HepG2 (cell line): ENCODE results near the gene CYP4F12. TPM values are rescaled to one million over a fixed set of nuclear protein-coding genes. Genes with fewer than 3 reads are reported as not detected.

Experiments used
- ATAC-seq: fragments of 200-7000 bp; cut with Tn5 transposase; 3 replicates; pipeline ENCODE4 v1.9.1; 2020; ENCODE audit warnings: mild to moderate bottlenecking, moderate library complexity
- BruUV-seq: library from RNA; stranded (reverse); fragments of 400-500 nt; replicated peaks from 2 replicates; lab custom pipeline; 2021; lab: Mats Ljungman, UMichigan
- CTCF ChIA-PET: fragments of 300-600 bp; formaldehyde crosslinking; extraction: SDS; loops from one replicate; lab custom pipeline; 2021; ENCODE audit warnings: low total read pairs, inconsistent platforms, low intra/inter-chr PET ratio; lab: Yijun Ruan, JAX
- POLR2A ChIA-PET: fragments of 350-600 bp; sonication (Branson Sonifier 250); formaldehyde crosslinking; loops from one replicate; lab custom pipeline; 2020; ENCODE audit warnings: antibody characterized with exemption, inconsistent platforms; lab: Yijun Ruan, JAX
- DNase-seq: peaks from one replicate; pipeline ENCODE4 v3.0.0-alpha.2; 2015; ENCODE audit warnings: low spot score
- FAIRE-seq: peaks from 3 replicates; lab custom pipeline; 2011; peaks lifted over from hg19 to GRCh38; lab: Jason Lieb, UNC
- H2AFZ ChIP-seq: one replicate; pipeline ENCODE4 v1.6.1; 2011; ENCODE audit warnings: low read length, inconsistent platforms
- H3K27ac ChIP-seq: fragments of 300-600 bp; 3 replicates; pipeline ENCODE4 v1.8.0; 2011; ENCODE audit warnings: mixed run types, mild to moderate bottlenecking, mixed read lengths, low read length, inconsistent platforms; ENCODE audit not compliant: insufficient read depth; ENCODE audit errors: extremely low read length
- H3K27me3 ChIP-seq, 2 experiments: fragments of 200-600 bp in 1 of 2; 2 replicates in 1 of 2; 3 replicates in 1 of 2; pipeline versions ENCODE4 v1.6.0 to v1.8.0; 2011; ENCODE audit warnings: low read length in 2 of 2, mild to moderate bottlenecking in 2 of 2, moderate library complexity in 2 of 2, inconsistent platforms in 1 of 2; ENCODE audit not compliant: insufficient read depth in 2 of 2, control insufficient read depth in 1 of 2
- H3K36me3 ChIP-seq, 2 experiments: fragments of 200-600 bp in 1 of 2; replicated peaks in 1 of 2; 2 replicates in 1 of 2; 3 replicates in 1 of 2; pipeline versions ENCODE4 v1.5.1 to v1.8.0; 2011; ENCODE audit warnings: low read length in 2 of 2, inconsistent platforms in 1 of 2; ENCODE audit not compliant: insufficient read depth in 2 of 2, control insufficient read depth in 1 of 2
- H3K4me1 ChIP-seq: 2 replicates; pipeline ENCODE4 v1.5.1; 2012; ENCODE audit warnings: low read length, inconsistent platforms; ENCODE audit not compliant: insufficient read depth
- H3K4me2 ChIP-seq: 2 replicates; pipeline ENCODE4 v1.6.0; 2011; ENCODE audit warnings: low read depth, low read length, inconsistent platforms
- H3K4me3 ChIP-seq, 3 experiments: fragments of 200-600 bp in 1 of 3; sonication (generic), shearing (Covaris generic) in 1 of 3; replicated peaks in 1 of 3; 2 replicates each; pipeline ENCODE4 v1.5.1; 2011 to 2016; ENCODE audit warnings: low read length in 3 of 3, inconsistent platforms in 2 of 3, low read depth in 2 of 3, mild to moderate bottlenecking in 2 of 3, control low read depth in 1 of 3, mixed read lengths in 1 of 3; ENCODE audit not compliant: insufficient read depth in 1 of 3
- H3K79me2 ChIP-seq: one replicate; pipeline ENCODE4 v1.6.1; 2011; ENCODE audit warnings: low read length, inconsistent platforms; ENCODE audit not compliant: insufficient read depth
- H3K9ac ChIP-seq: 2 replicates; pipeline ENCODE4 v1.6.0; 2011; ENCODE audit warnings: mild to moderate bottlenecking, low read depth, low read length, inconsistent platforms; ENCODE audit not compliant: insufficient read depth
- H3K9me3 ChIP-seq: 2 replicates; pipeline ENCODE4 v1.5.1; 2012; ENCODE audit warnings: mild to moderate bottlenecking, low read length
- H4K20me1 ChIP-seq: 2 replicates; pipeline ENCODE4 v1.6.0; 2011; ENCODE audit warnings: inconsistent platforms, mild to moderate bottlenecking, low read length, moderate library complexity; ENCODE audit not compliant: insufficient read depth
- ADNP ChIP-seq: sonication (generic); formaldehyde crosslinking; IDR thresholded peaks from 2 replicates; pipeline ENCODE4 v1.4.0; 2020; ENCODE audit warnings: missing genetic modification reagents
- CSRNP2 ChIP-seq: sonication (generic); formaldehyde crosslinking; conservative IDR thresholded peaks from 2 replicates; pipeline ENCODE4 v1.8.0; 2022; ENCODE audit warnings: low read depth, missing genetic modification reagents
- SALL2 ChIP-seq: sonication (generic); formaldehyde crosslinking; IDR thresholded peaks from 2 replicates; pipeline ENCODE4 v1.8.1; 2023; ENCODE audit warnings: mild to moderate bottlenecking, missing genetic modification reagents, inconsistent platforms
- ZKSCAN1 ChIP-seq: fragments of 150-350 bp; IDR thresholded peaks from 2 replicates; pipeline ENCODE4 v1.6.1; 2014; ENCODE audit warnings: low read length
- ZMYM3 ChIP-seq: sonication (generic); formaldehyde crosslinking; IDR thresholded peaks from 2 replicates; pipeline ENCODE4 v1.5.1; 2020; ENCODE audit warnings: mild to moderate bottlenecking, missing genetic modification reagents
- ZNF263 ChIP-seq: sonication (generic); formaldehyde crosslinking; IDR thresholded peaks from 2 replicates; pipeline ENCODE4 v1.4.0; 2020; ENCODE audit warnings: missing genetic modification reagents
- ZNF629 ChIP-seq: sonication (generic); formaldehyde crosslinking; conservative IDR thresholded peaks from 2 replicates; pipeline ENCODE4 v1.5.0; 2020; ENCODE audit warnings: missing genetic modification reagents
- WGBS: methylation state at CpG from one replicate; pipeline ENCODE4 v1.1.6; 2017; ENCODE audit warnings: low lambda C conversion rate; 5-methylcytosine and 5-hydroxymethylcytosine counted together
- in situ Hi-C: cut with HindIII; loops from 2 replicates; pipeline ENCODE4 v1.10.0; 2017; ENCODE audit warnings: low pct_unique_long_range_greater_than_20kb; ENCODE audit not compliant: extremely low pct_ligation_motif_present
- intact Hi-C: fragments of 100-400 bp; cut with micrococcal nuclease; formaldehyde crosslinking; loops from one replicate; pipeline ENCODE4 v1.10.0; 2022; ENCODE audit not compliant: unreplicated experiment
- polyA plus RNA-seq, 8 experiments: library from polyadenylated mRNA; depleted of rRNA in 3 of 8; stranded (reverse) in 7 of 8; unstranded in 1 of 8; fragments of >200 nt; fragmentation: Illumina TruSeq in 4 of 8; extraction: Trizol in 4 of 8; gene quantifications; 2 replicates each; pipeline versions ENCODE4 v1.2.1 to v1.2.3, GENCODE V29; 2011 to 2016; ENCODE audit warnings: low read depth in 4 of 8, missing spikeins in 1 of 8, mixed read lengths in 1 of 8; ENCODE audit not compliant: insufficient read depth in 1 of 8
- total RNA-seq, 5 experiments: library from RNA; depleted of rRNA; stranded (reverse); fragments of >200 nt; fragmentation: Illumina TruSeq; extraction: Trizol; gene quantifications; 2 replicates each; pipeline ENCODE4 v1.2.3, GENCODE V29; 2016; ENCODE audit warnings: low read depth in 1 of 5

Gene CYP4F12
- total and polyA plus RNA-seq, 2 of the 13 experiments (the other 11 are each of a cell fraction or from before 2014, with no cell fraction given) = 29.9 to 30.8 TPM

- FAIRE-seq (no peak), ATAC-seq (peak; percentile 12), DNase-seq (no peak)
- BruUV-seq = no TSS peak
- H4K20me1 ChIP-seq = no peaks in the 10 kb centered on the region
- in situ Hi-C loops (no loop called here), intact Hi-C loops (loop anchor here (2.0 to 5.0 kb wide), 2 partner anchors 31 to 40 kb away; partner anchors contain the start of gene CYP4F3)
- POLR2A ChIA-PET = interaction anchor here (1.5 to 3.1 kb wide), 6 partner anchors 11 to 36 kb away, joined by 5 to 68 read pairs (median 10); partner anchors contain the start of gene CYP4F3
- H3K27ac ChIP-seq = peak overlapping the region; percentile 92
- 29% methylated on average over 10 of the region's 10 CpGs for WGBS
- H3K27me3 ChIP-seq = no peaks in the 10 kb centered on the region
- peaks cover 6% of the 10 kb centered on the region for H3K79me2 ChIP-seq
- no peaks in the 10 kb centered on the region for H3K9me3 ChIP-seq
- no peak overlapping the region for H2AFZ ChIP-seq
- H3K4me3 ChIP-seq = peak overlapping the region; percentile 16 to 70 (median 27); a peak in 3 of 6 replicates
- peak overlapping the region; percentile 93 for H3K4me2 ChIP-seq
- H3K4me1 ChIP-seq = peaks cover 42% of the 10 kb centered on the region
- TF ChIP-seq CSRNP2 = no peak
- TF ChIP-seq ZMYM3 (CRISPR knock-in tag) = peak; percentile 32; the same call in 1 of the 2 replicates
- TF ChIP-seq SALL2 (CRISPR knock-in tag) = no peak
- TF ChIP-seq ADNP (CRISPR knock-in tag) = 0 out of 2 replicates have a peak, but pooled peaks have one; percentile 11
- peak; percentile 95 for TF ChIP-seq ZKSCAN1
- peak; percentile 47 for TF ChIP-seq ZNF263
- peak; percentile 95 for TF ChIP-seq ZNF629 (CRISPR knock-in tag)
- TF ChIP-seq, all 625 proteins: peak for 5
- Histone ChIP-seq H3K9ac (peak overlapping the region; percentile 51), H3K36me3 (no peaks in the 10 kb centered on the region)
- CTCF ChIA-PET = interaction anchor here (1.4 kb wide), 1 partner anchor 43 kb away, joined by 3 read pairs; no protein-coding TSS in a partner anchor
Measured at GRCh38 chr19:15671891-15672579, 852 bp upstream of the CYP4F12 start.
